Keratinocyte (primary cell): ENCODE measurements around the gene KLHDC4. TPM values are rescaled to one million over a fixed set of nuclear protein-coding genes. Genes with fewer than 3 reads are reported as not detected.

Experiments used
- DNase-seq: peaks from one replicate; pipeline ENCODE4 v3.0.0-alpha.2; 2011; ENCODE audit warnings: low read depth, missing footprints, low spot score
- FAIRE-seq: peaks from 2 replicates; lab custom pipeline; 2011; peaks lifted over from hg19 to GRCh38; lab: Jason Lieb, UNC
- H2AFZ ChIP-seq: 2 replicates; pipeline ENCODE4 v1.6.0; 2012; ENCODE audit warnings: low read length, control low read depth, inconsistent platforms; ENCODE audit not compliant: control insufficient read depth
- H3K27ac ChIP-seq: 2 replicates; pipeline ENCODE4 v1.5.1; 2011; ENCODE audit warnings: low read length; ENCODE audit not compliant: control insufficient read depth, insufficient read depth
- H3K27me3 ChIP-seq: 3 replicates; pipeline ENCODE4 v1.6.0; 2011; ENCODE audit warnings: low read length; ENCODE audit not compliant: control insufficient read depth, insufficient read depth; ENCODE audit errors: extremely low read depth
- H3K36me3 ChIP-seq, 2 experiments: 2 replicates in 1 of 2; 3 replicates in 1 of 2; pipeline ENCODE4 v1.5.1; 2011; ENCODE audit warnings: low read length in 2 of 2, mild to moderate bottlenecking in 1 of 2; ENCODE audit not compliant: control insufficient read depth in 2 of 2, insufficient read depth in 2 of 2; ENCODE audit errors: extremely low read depth in 1 of 2
- H3K4me1 ChIP-seq: 3 replicates; pipeline ENCODE4 v1.5.1; 2011; ENCODE audit warnings: low read length; ENCODE audit not compliant: control insufficient read depth, insufficient read depth; ENCODE audit errors: extremely low read depth
- H3K4me2 ChIP-seq: 3 replicates; pipeline ENCODE4 v1.6.0; 2011; ENCODE audit warnings: low read depth, low read length; ENCODE audit not compliant: control insufficient read depth, insufficient read depth; ENCODE audit errors: extremely low read depth
- H3K4me3 ChIP-seq, 3 experiments: fragments of 200-600 bp in 1 of 3; sonication (generic) in 1 of 3; 2 replicates in 2 of 3; 3 replicates in 1 of 3; pipeline ENCODE4 v1.5.1; 2011 to 2016; ENCODE audit warnings: low read length in 3 of 3, mild to moderate bottlenecking in 3 of 3, control low read depth in 2 of 3, inconsistent platforms in 1 of 3, low read depth in 1 of 3, mixed read lengths in 1 of 3, mixed run types in 1 of 3, moderate library complexity in 1 of 3; ENCODE audit not compliant: control insufficient read depth in 2 of 3, insufficient read depth in 2 of 3; ENCODE audit errors: extremely low read depth in 1 of 3
- H3K79me2 ChIP-seq: 2 replicates; pipeline ENCODE4 v1.6.0; 2012; ENCODE audit warnings: low read length; ENCODE audit not compliant: control insufficient read depth, insufficient read depth
- H3K9ac ChIP-seq: 3 replicates; pipeline ENCODE4 v1.6.0; 2011; ENCODE audit warnings: low read length; ENCODE audit not compliant: control insufficient read depth, insufficient read depth; ENCODE audit errors: extremely low read depth
- H3K9me1 ChIP-seq: 3 replicates; pipeline ENCODE4 v1.6.0; 2011; ENCODE audit warnings: low read length; ENCODE audit not compliant: control insufficient read depth, insufficient read depth; ENCODE audit errors: extremely low read depth
- H3K9me3 ChIP-seq: 2 replicates; pipeline ENCODE4 v1.5.1; 2012; ENCODE audit warnings: low read depth, low read length; ENCODE audit not compliant: control insufficient read depth
- H4K20me1 ChIP-seq: 3 replicates; pipeline ENCODE4 v1.6.0; 2011; ENCODE audit warnings: low read length; ENCODE audit not compliant: control insufficient read depth, insufficient read depth; ENCODE audit errors: extremely low read depth
- CTCF ChIP-seq, 3 experiments: IDR thresholded peaks in 1 of 3; conservative IDR thresholded peaks in 1 of 3; optimal IDR thresholded peaks in 1 of 3; 2 replicates in 2 of 3; 3 replicates in 1 of 3; pipeline versions ENCODE3 to v1.5.1; 2011; ENCODE audit warnings: low read length in 3 of 3, mild to moderate bottlenecking in 3 of 3, moderate library complexity in 2 of 3, control low read depth in 1 of 3, inconsistent platforms in 1 of 3; ENCODE audit not compliant: insufficient read depth in 2 of 3; ENCODE audit errors: extremely low read depth in 1 of 3
- EZH2 ChIP-seq: IDR thresholded peaks from one replicate; pipeline ENCODE4 v1.6.1; 2012; ENCODE audit warnings: inconsistent platforms, mild to moderate bottlenecking, low read length, moderate library complexity
- dilution Hi-C: fragments of 300-500 bp; cut with MboI; formaldehyde crosslinking; loops from one replicate; pipeline ENCODE4 v1.7.0; 2020; ENCODE audit warnings: low sequenced_read_pairs; ENCODE audit not compliant: extremely low pct_ligation_motif_present
- polyA plus RNA-seq, 5 experiments: library from polyadenylated mRNA; depleted of rRNA in 3 of 5; stranded (reverse) in 3 of 5; stranded (forward) in 1 of 5; unstranded in 1 of 5; fragments of >200 nt; gene quantifications; 1 replicate in 1 of 5; 2 replicates in 3 of 5; 3 replicates in 1 of 5; pipeline versions ENCODE4 v1.2.1 to v1.2.3, GENCODE V29; 2011 to 2012; ENCODE audit warnings: missing spikeins in 2 of 5, low read depth in 1 of 5, low replicate concordance in 1 of 5

The KLHDC4 gene
- polyA plus RNA-seq, 1 donor (not counting 4 experiments of a cell fraction or from before 2014, with no cell fraction given) = 13.4 TPM

- Histone ChIP-seq H3K27ac (no peak overlapping the region), H3K36me3 (no peaks in the 10 kb centered on the region), H3K27me3 (peaks cover 16% of the 10 kb centered on the region), H3K79me2 (no peaks in the 10 kb centered on the region), H3K9me3 (no peaks in the 10 kb centered on the region), H3K4me1 (no peaks in the 10 kb centered on the region), H3K9me1 (no peaks in the 10 kb centered on the region), H3K4me2 (no peak overlapping the region), H4K20me1 (no peaks in the 10 kb centered on the region), H2AFZ (no peak overlapping the region), H3K4me3 (no peak overlapping the region), H3K9ac (no peak overlapping the region)
- dilution Hi-C loops = no loop called here
- TF ChIP-seq EZH2 = no peak
- DNase-seq (no peak), FAIRE-seq (no peak)
Observed at GRCh38 chr16:87667946-87668345, 97.8 kb downstream of the KLHDC4 start.

- no peak for DNase-seq
- Histone ChIP-seq H3K36me3 (no peaks in the 10 kb centered on the region), H3K9me3 (no peaks in the 10 kb centered on the region), H3K27ac (no peak overlapping the region), H4K20me1 (no peaks in the 10 kb centered on the region), H3K4me1 (no peaks in the 10 kb centered on the region), H3K27me3 (peaks cover 14% of the 10 kb centered on the region), H3K9me1 (no peaks in the 10 kb centered on the region), H3K4me3 (no peak overlapping the region), H3K79me2 (no peaks in the 10 kb centered on the region), H2AFZ (no peak overlapping the region), H3K9ac (no peak overlapping the region), H3K4me2 (no peak overlapping the region)
- no peak for FAIRE-seq
- dilution Hi-C loops = no loop called here
- TF ChIP-seq CTCF (optimal IDR thresholded peaks at IDR 0.05 in 1 of 3, IDR thresholded peaks at IDR 0.05 in 1 of 3, conservative IDR thresholded peaks at IDR 0.05 in 1 of 3; ENCODE audit: extremely low read depth in 1 of 3, insufficient read depth in 2 of 3, low read length in 3 of 3) = no peak
- TF ChIP-seq EZH2 = no peak
Observed at GRCh38 chr16:87667443-87667842, 98.3 kb downstream of the KLHDC4 start.

- no peaks in the 10 kb centered on the region for H4K20me1 ChIP-seq
- no peaks in the 10 kb centered on the region for H3K36me3 ChIP-seq
- H3K4me2 ChIP-seq = no peak overlapping the region
- H3K79me2 ChIP-seq = no peaks in the 10 kb centered on the region
- DNase-seq (no peak), FAIRE-seq (no peak)
- no peak overlapping the region for H2AFZ ChIP-seq
- H3K4me1 ChIP-seq = no peaks in the 10 kb centered on the region
- no peak for TF ChIP-seq CTCF (optimal IDR thresholded peaks at IDR 0.05 in 1 of 3, IDR thresholded peaks at IDR 0.05 in 1 of 3, conservative IDR thresholded peaks at IDR 0.05 in 1 of 3; ENCODE audit: extremely low read depth in 1 of 3, insufficient read depth in 2 of 3, low read length in 3 of 3)
- TF ChIP-seq EZH2 = no peak
- H3K9ac ChIP-seq = no peak overlapping the region
- no peaks in the 10 kb centered on the region for H3K9me3 ChIP-seq
- H3K9me1 ChIP-seq = no peaks in the 10 kb centered on the region
- H3K27me3 ChIP-seq = peaks cover 9% of the 10 kb centered on the region
- no peak overlapping the region for H3K4me3 ChIP-seq
- no peak overlapping the region for H3K27ac ChIP-seq
- dilution Hi-C loops = no loop called here
Observed at GRCh38 chr16:87666919-87667318, 98.9 kb downstream of the KLHDC4 start.
